Colonic mucosa (tissue), 4 donors: Measurements from ENCODE around the gene STK32A. TPM values are rescaled to one million over a fixed set of nuclear protein-coding genes. Genes with fewer than 3 reads are reported as not detected.

Experiments
- DNase-seq: peaks from one replicate; pipeline ENCODE4 v3.0.0-alpha.2; 2020
- H3K27ac ChIP-seq: fragments of 200-600 bp; one replicate; pipeline ENCODE4 v1.8.0; 2021
- H3K27me3 ChIP-seq: fragments of 200-600 bp; one replicate; pipeline ENCODE4 v1.8.0; 2021
- H3K36me3 ChIP-seq: fragments of 200-600 bp; one replicate; pipeline ENCODE4 v1.8.0; 2021
- H3K4me1 ChIP-seq: fragments of 200-600 bp; one replicate; pipeline ENCODE4 v1.8.0; 2021; ENCODE audit warnings: mild to moderate bottlenecking
- H3K4me3 ChIP-seq: fragments of 200-600 bp; one replicate; pipeline ENCODE4 v1.8.0; 2021
- H3K9ac ChIP-seq, 2 donors: one replicate each; pipeline ENCODE4 v1.7.0; 2013; ENCODE audit warnings: control low read depth in 2 of 2, low read depth in 2 of 2, low read length in 2 of 2
- H3K9me3 ChIP-seq: fragments of 200-600 bp; one replicate; pipeline ENCODE4 v1.8.0; 2021
- intact Hi-C: fragments of 100-400 bp; cut with DNase I; formaldehyde crosslinking; loops from one replicate; pipeline ENCODE4 v1.14.1; 2022
- total RNA-seq, 2 donors: library from RNA; stranded (reverse); fragmentation: NEBNext Ultra II Directional in 1 of 2; extraction: Animal tissue kit (Norgen Biotek cat#: 25700) in 1 of 2; gene quantifications; one replicate each; pipeline ENCODE4 v1.2.1, GENCODE V29; 2021
- TF ChIP-seq, protein P1 (sequence below): fragments of 200-600 bp; IDR thresholded peaks from one replicate; pipeline ENCODE4 v1.8.0; 2022; ENCODE audit warnings: antibody characterized with exemption, mild to moderate bottlenecking
- donor health status: healthy.
- donor health status: DM: no; HTN: no; CAD: no.
- donor health status: DM: no; HTN: no; CAD: no.

Gene STK32A
- total RNA-seq, 2 donors from 2014 or later, result 0.10 to 0.77 TPM

DNA sequence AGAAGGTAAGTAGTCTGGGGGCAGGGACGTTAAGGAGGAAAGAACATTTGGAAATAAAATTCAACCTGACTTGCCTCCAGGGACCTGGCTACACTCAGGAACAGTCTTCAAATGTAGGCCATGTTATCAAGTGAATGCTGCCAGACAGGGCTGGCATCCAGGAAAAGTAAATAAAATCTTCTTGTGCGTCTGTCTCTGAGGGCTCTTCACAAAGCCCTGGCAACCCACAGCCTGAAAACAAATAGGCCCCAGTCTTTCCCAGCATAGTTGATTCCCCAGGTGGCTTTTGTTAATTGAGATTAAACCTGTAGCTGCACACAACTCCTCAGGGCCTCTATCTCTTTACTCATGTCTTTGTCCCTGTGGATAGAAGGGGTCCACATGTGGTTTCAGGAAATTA lies 55.4 kb downstream of the STK32A start:
- H3K4me3 ChIP-seq, result no peak overlapping the region
- no peaks in the 10 kb centered on the region for H3K27me3 ChIP-seq
- no peak overlapping the region for H3K9ac ChIP-seq
- no peaks in the 10 kb centered on the region for H3K4me1 ChIP-seq
- TF ChIP-seq, protein P1, sequence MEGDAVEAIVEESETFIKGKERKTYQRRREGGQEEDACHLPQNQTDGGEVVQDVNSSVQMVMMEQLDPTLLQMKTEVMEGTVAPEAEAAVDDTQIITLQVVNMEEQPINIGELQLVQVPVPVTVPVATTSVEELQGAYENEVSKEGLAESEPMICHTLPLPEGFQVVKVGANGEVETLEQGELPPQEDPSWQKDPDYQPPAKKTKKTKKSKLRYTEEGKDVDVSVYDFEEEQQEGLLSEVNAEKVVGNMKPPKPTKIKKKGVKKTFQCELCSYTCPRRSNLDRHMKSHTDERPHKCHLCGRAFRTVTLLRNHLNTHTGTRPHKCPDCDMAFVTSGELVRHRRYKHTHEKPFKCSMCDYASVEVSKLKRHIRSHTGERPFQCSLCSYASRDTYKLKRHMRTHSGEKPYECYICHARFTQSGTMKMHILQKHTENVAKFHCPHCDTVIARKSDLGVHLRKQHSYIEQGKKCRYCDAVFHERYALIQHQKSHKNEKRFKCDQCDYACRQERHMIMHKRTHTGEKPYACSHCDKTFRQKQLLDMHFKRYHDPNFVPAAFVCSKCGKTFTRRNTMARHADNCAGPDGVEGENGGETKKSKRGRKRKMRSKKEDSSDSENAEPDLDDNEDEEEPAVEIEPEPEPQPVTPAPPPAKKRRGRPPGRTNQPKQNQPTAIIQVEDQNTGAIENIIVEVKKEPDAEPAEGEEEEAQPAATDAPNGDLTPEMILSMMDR, result no peak
- no peaks in the 10 kb centered on the region for H3K9me3 ChIP-seq
- no peak for DNase-seq
- H3K36me3 ChIP-seq, result no peaks in the 10 kb centered on the region
- no peak overlapping the region for H3K27ac ChIP-seq
- intact Hi-C loops, result no loop called here

DNA sequence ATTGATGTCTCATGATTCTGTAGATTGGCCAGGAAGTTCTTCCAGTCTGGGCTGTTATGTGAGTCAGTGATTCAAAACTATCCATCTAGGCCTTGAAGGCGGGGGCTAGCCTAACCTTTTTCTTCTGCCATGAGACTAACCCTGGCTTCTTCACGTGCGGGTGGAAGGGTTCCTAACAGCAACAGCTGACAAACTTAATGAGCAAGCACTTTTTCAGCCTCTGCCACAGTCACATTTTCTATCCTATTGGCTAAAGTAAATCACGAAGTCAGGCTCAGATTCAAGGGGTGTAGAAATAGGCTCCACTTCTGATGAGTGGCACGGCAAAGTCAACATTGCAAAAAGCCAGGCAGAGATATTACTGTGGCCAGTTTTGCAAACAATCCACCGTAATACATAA lies 68.4 kb downstream of the STK32A start:
- H3K4me1 ChIP-seq, result no peaks in the 10 kb centered on the region
- intact Hi-C loops, result no loop called here
- no peak overlapping the region for H3K9ac ChIP-seq
- H3K4me3 ChIP-seq, result no peak overlapping the region
- H3K36me3 ChIP-seq, result no peaks in the 10 kb centered on the region
- DNase-seq, result no peak
- no peaks in the 10 kb centered on the region for H3K27me3 ChIP-seq
- no peak overlapping the region for H3K27ac ChIP-seq
- no peaks in the 10 kb centered on the region for H3K9me3 ChIP-seq
- TF ChIP-seq, protein P1, result no peak

DNA sequence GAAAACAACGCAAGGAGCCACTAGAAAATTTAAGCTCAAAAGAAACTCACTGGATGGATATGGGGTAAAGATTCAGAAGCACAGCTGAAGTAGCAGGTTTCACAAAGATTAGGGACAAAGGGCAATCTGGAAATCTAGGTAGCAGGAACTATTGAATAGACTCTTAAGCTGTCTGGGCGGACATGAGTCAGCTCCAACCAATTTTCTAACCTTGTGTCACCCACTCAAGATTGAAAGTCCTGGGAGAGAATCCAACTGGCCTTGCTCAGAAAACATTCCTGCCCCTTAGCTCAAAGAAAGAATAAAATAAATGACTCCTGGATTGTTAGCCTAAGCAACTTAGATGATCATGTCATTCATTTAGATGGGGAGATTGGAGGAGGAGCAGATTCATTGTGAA lies 69.2 kb downstream of the STK32A start:
- no peak for DNase-seq
- Histone ChIP-seq H3K9ac (no peak overlapping the region), H3K9me3 (no peaks in the 10 kb centered on the region), H3K36me3 (no peaks in the 10 kb centered on the region), H3K27me3 (no peaks in the 10 kb centered on the region), H3K4me1 (no peaks in the 10 kb centered on the region), H3K27ac (no peak overlapping the region), H3K4me3 (no peak overlapping the region)
- TF ChIP-seq, protein P1, result no peak
- intact Hi-C loops, result no loop called here

DNA sequence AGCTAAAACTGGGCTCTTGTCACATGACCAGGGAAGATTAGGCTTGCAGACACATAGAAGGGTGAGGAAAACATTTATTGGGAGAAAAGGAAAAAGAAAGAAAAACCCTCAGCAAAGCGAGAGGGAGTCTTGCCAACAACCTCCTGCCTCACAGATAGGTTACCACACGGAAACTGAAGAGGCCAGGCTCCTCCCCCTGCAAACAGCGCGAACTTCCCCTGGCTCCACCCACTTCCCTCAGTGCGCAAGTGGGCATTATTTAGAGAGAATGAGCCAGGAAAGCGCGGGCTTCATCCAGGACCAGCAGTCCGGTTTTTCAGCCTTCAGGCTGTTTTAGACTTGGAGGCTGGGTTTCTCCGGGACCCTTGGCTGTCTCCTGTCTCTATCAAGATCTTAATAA lies 70.3 kb downstream of the STK32A start:
- no peak for DNase-seq
- H3K27ac ChIP-seq, result no peak overlapping the region
- no peaks in the 10 kb centered on the region for H3K27me3 ChIP-seq
- H3K4me3 ChIP-seq, result no peak overlapping the region
- no peaks in the 10 kb centered on the region for H3K4me1 ChIP-seq
- TF ChIP-seq, protein P1, result no peak
- H3K9me3 ChIP-seq, result no peaks in the 10 kb centered on the region
- intact Hi-C loops, result no loop called here
- H3K9ac ChIP-seq, result no peak overlapping the region
- no peaks in the 10 kb centered on the region for H3K36me3 ChIP-seq

DNA sequence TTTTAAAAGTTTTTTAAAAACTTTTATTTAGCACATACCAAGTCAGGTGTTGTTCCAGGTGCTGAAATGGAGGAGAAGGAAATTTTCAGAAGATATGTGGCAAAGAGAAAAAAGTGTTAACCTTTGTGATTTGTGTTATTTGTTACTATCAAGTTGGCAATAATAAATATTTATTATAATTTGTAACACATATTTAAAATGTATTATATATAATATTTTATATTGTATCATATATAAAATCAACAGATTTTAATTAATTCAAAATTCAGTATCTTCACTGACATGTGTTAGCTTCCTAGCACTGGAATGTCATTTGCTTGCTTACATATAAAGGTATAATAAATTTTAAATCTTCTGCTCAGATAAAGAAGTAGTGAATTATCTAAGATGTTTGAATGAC lies 71.5 kb downstream of the STK32A start:
- H3K9ac ChIP-seq, result no peak overlapping the region
- intact Hi-C loops, result no loop called here
- H3K9me3 ChIP-seq, result no peaks in the 10 kb centered on the region
- no peak overlapping the region for H3K4me3 ChIP-seq
- H3K27me3 ChIP-seq, result no peaks in the 10 kb centered on the region
- TF ChIP-seq, protein P1, result no peak
- DNase-seq, result no peak
- no peaks in the 10 kb centered on the region for H3K4me1 ChIP-seq
- H3K27ac ChIP-seq, result no peak overlapping the region
- no peaks in the 10 kb centered on the region for H3K36me3 ChIP-seq

DNA sequence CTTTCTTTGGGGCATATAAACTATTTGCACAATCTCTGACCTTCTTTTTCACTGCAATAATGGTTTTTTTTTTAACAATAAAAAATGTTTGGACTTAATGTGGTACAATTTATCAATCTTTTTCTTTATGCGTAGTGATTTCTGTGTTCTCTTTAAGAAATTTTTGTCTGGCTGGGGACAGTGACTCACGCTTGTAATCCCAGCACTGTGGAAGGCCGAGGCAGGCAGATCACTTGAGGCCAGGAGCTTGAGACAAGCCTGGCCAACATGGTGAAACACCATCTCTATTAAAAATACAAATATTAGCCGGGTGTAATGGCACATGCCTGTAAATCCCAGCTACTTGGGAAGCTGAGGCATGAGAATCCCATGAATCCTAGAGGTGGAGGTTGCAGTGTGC lies 72.3 kb downstream of the STK32A start:
- TF ChIP-seq, protein P1, result no peak

More for the DNA sequence above, 72.3 kb downstream of the STK32A start:
- Histone ChIP-seq H3K9me3 (no peaks in the 10 kb centered on the region), H3K36me3 (no peaks in the 10 kb centered on the region), H3K9ac (no peak overlapping the region), H3K4me1 (no peaks in the 10 kb centered on the region), H3K27ac (no peak overlapping the region), H3K4me3 (no peak overlapping the region), H3K27me3 (no peaks in the 10 kb centered on the region)
- intact Hi-C loops, result no loop called here
- no peak for DNase-seq
